Liver (tissue), 9 donors: ENCODE data around the gene CARMIL1. TPM values are rescaled to one million over a fixed set of nuclear protein-coding genes. Genes with fewer than 3 reads are reported as not detected.

Source experiments
- DNase-seq: peaks from one replicate; pipeline ENCODE4 v3.0.0-alpha.2; 2017; ENCODE audit warnings: low spot score
- H3K27ac ChIP-seq, 2 donors: one replicate each; pipeline ENCODE4 v1.7.0; 2013; ENCODE audit warnings: inconsistent platforms in 2 of 2, low read length in 2 of 2, control low read depth in 1 of 2, low read depth in 1 of 2, mild to moderate bottlenecking in 1 of 2
- H3K27me3 ChIP-seq, 4 donors: one replicate each; pipeline versions ENCODE4 v1.6.1 to v1.7.0; 2013; ENCODE audit warnings: low read length in 3 of 4, inconsistent platforms in 1 of 4, mild to moderate bottlenecking in 1 of 4, moderate library complexity in 1 of 4; ENCODE audit not compliant: control insufficient read depth in 4 of 4, insufficient read depth in 4 of 4
- H3K36me3 ChIP-seq, 4 donors: one replicate each; pipeline versions ENCODE4 v1.6.1 to v1.7.0; 2013; ENCODE audit warnings: low read length in 3 of 4, mild to moderate bottlenecking in 3 of 4, low read depth in 1 of 4, moderate library complexity in 1 of 4; ENCODE audit not compliant: control insufficient read depth in 4 of 4, insufficient read depth in 3 of 4
- H3K4me1 ChIP-seq, 4 donors: one replicate each; pipeline versions ENCODE4 v1.6.1 to v1.7.0; 2013; ENCODE audit warnings: low read length in 3 of 4, mild to moderate bottlenecking in 3 of 4, moderate library complexity in 1 of 4; ENCODE audit not compliant: control insufficient read depth in 4 of 4, insufficient read depth in 4 of 4
- H3K4me3 ChIP-seq, 3 donors: one replicate each; pipeline versions ENCODE4 v1.6.1 to v1.7.0; 2013; ENCODE audit warnings: low read length in 3 of 3, control low read depth in 1 of 3, low read depth in 1 of 3, mild to moderate bottlenecking in 1 of 3
- H3K9ac ChIP-seq, 2 donors: one replicate each; pipeline ENCODE4 v1.7.0; 2013; ENCODE audit warnings: low read length in 2 of 2, mild to moderate bottlenecking in 2 of 2, moderate library complexity in 2 of 2, control low read depth in 1 of 2, low read depth in 1 of 2
- H3K9me3 ChIP-seq, 4 donors: one replicate each; pipeline versions ENCODE4 v1.6.1 to v1.7.0; 2013; ENCODE audit warnings: low read length in 3 of 4; ENCODE audit not compliant: control insufficient read depth in 4 of 4
- EGR1 ChIP-seq, 2 donors: IDR thresholded peaks; 2 replicates each; pipeline ENCODE4 v1.6.1; 2016 to 2018; ENCODE audit warnings: antibody characterized with exemption in 2 of 2, low read depth in 2 of 2
- FOXA1 ChIP-seq: IDR thresholded peaks from 2 replicates; pipeline ENCODE4 v1.6.1; 2016; ENCODE audit warnings: antibody characterized with exemption
- FOXA2 ChIP-seq: IDR thresholded peaks from 2 replicates; pipeline ENCODE4 v1.6.1; 2016; ENCODE audit warnings: antibody characterized with exemption
- GABPA ChIP-seq, 2 donors: IDR thresholded peaks in 1 of 2; conservative IDR thresholded peaks in 1 of 2; 2 replicates each; pipeline ENCODE4 v1.6.1; 2016; ENCODE audit warnings: antibody characterized with exemption in 2 of 2, mild to moderate bottlenecking in 1 of 2, moderate library complexity in 1 of 2
- HNF4A ChIP-seq, 2 donors: conservative IDR thresholded peaks; 2 replicates each; pipeline ENCODE4 v1.6.1; 2016; ENCODE audit warnings: antibody characterized with exemption in 2 of 2, mild to moderate bottlenecking in 2 of 2
- HNF4G ChIP-seq: IDR thresholded peaks from 2 replicates; pipeline ENCODE4 v1.6.1; 2016; ENCODE audit warnings: antibody characterized with exemption
- JUND ChIP-seq, 2 donors: IDR thresholded peaks; 2 replicates each; pipeline ENCODE4 v1.6.1; 2016; ENCODE audit warnings: antibody characterized with exemption in 2 of 2
- NR2F2 ChIP-seq: IDR thresholded peaks from 2 replicates; pipeline ENCODE4 v1.6.1; 2016; ENCODE audit warnings: antibody characterized with exemption
- RAD21 ChIP-seq, 2 donors: IDR thresholded peaks; 2 replicates each; pipeline ENCODE4 v1.6.1; 2016; ENCODE audit warnings: antibody characterized with exemption in 2 of 2, mild to moderate bottlenecking in 2 of 2
- RXRA ChIP-seq, 2 donors: IDR thresholded peaks; 2 replicates each; pipeline ENCODE4 v1.6.1; 2017 to 2018; ENCODE audit warnings: antibody characterized with exemption in 2 of 2, mild to moderate bottlenecking in 1 of 2
- SP1 ChIP-seq: IDR thresholded peaks from 2 replicates; pipeline ENCODE4 v1.6.1; 2018; ENCODE audit warnings: antibody characterized with exemption, mild to moderate bottlenecking
- YY1 ChIP-seq: IDR thresholded peaks from 2 replicates; pipeline ENCODE4 v1.6.1; 2016; ENCODE audit warnings: antibody characterized with exemption, mild to moderate bottlenecking
- whole genome bisulfite sequencing: extraction: QIAGEN DNeasy Blood & Tissue Kit; methylation state at CpG from one replicate; pipeline ENCODE4 v1.1.7; 2013; 5-methylcytosine and 5-hydroxymethylcytosine counted together
- polyA plus RNA-seq, 2 donors: library from polyadenylated mRNA; stranded (reverse) in 1 of 2; unstranded in 1 of 2; fragments of 200-250 nt in 1 of 2; fragments of >200 nt in 1 of 2; fragmentation: Nextera tagmentation in 1 of 2; extraction: Ambion mirVana in 1 of 2; gene quantifications; one replicate each; pipeline versions ENCODE4 v1.2.1 to v1.2.3, GENCODE V29; 2013 to 2015
- total RNA-seq, 2 donors: library from RNA; depleted of rRNA; stranded (reverse); fragments of >200 nt; gene quantifications; one replicate each; pipeline ENCODE4 v1.2.3, GENCODE V29; 2014
- TF ChIP-seq, protein P1 (sequence below): IDR thresholded peaks from 2 replicates; pipeline ENCODE4 v1.6.1; 2016; ENCODE audit warnings: antibody characterized with exemption
- TF ChIP-seq, protein P2 (sequence below): IDR thresholded peaks from 2 replicates; pipeline ENCODE4 v1.6.1; 2016; ENCODE audit warnings: antibody characterized with exemption
- TF ChIP-seq, protein P3 (sequence below): fragments of 150-350 bp; IDR thresholded peaks from 2 replicates; pipeline ENCODE4 v1.5.1; 2017; ENCODE audit warnings: improper control_type of control experiment, low read depth, low read length; ENCODE audit not compliant: missing input control
- TF ChIP-seq, protein P4 (sequence below): IDR thresholded peaks from 2 replicates; pipeline ENCODE4 v1.6.1; 2016; ENCODE audit warnings: antibody characterized with exemption
- donor health status: healthy.
- donor health status: healthy.
- donor health status: healthy.
- donor health status: healthy.
- donor health status: healthy.

The CARMIL1 gene
- total and polyA plus RNA-seq, 4 donors: 1.4 to 9.5 (median 3.5) TPM

DNA sequence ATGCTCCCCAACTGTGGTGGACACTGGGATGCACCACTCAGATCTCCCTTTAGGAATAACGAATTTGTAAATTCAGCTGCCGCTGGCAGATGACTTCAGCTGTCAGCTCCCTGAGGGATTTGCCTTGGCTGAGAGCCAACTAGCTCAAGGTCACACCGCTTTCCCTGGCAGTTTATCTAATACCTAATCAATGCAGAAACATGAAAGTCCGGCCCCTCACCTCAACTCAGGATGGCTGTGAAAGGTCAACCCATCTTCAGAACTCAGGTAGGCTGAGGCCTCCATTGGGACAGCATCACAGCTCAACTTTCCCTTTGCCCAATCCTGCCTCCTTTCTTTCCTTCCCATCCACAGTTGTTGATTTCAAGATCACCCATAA, 350.0 kb downstream of the CARMIL1 start:
- H3K27me3 ChIP-seq: no peaks in the 10 kb centered on the region
- H3K4me1 ChIP-seq: peaks cover 0 to 6% (median 0%) of the 10 kb centered on the region in 4 donors
- DNase-seq: peak; percentile 44
- no peak for TF ChIP-seq GABPA (IDR thresholded peaks at IDR 0.05 in 1 of 2, conservative IDR thresholded peaks at IDR 0.05 in 1 of 2)
- TF ChIP-seq RAD21 (IDR thresholded peaks at IDR 0.05): no peak
- TF ChIP-seq YY1: no peak
- TF ChIP-seq HNF4A (conservative IDR thresholded peaks at IDR 0.05): no peak
- TF ChIP-seq EGR1 (IDR thresholded peaks at IDR 0.05; ENCODE audit: low read depth in 2 of 2): no peak
- no peak for TF ChIP-seq JUND (IDR thresholded peaks at IDR 0.05)
- TF ChIP-seq, protein P1, sequence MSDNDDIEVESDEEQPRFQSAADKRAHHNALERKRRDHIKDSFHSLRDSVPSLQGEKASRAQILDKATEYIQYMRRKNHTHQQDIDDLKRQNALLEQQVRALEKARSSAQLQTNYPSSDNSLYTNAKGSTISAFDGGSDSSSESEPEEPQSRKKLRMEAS: no peak
- TF ChIP-seq, protein P2, sequence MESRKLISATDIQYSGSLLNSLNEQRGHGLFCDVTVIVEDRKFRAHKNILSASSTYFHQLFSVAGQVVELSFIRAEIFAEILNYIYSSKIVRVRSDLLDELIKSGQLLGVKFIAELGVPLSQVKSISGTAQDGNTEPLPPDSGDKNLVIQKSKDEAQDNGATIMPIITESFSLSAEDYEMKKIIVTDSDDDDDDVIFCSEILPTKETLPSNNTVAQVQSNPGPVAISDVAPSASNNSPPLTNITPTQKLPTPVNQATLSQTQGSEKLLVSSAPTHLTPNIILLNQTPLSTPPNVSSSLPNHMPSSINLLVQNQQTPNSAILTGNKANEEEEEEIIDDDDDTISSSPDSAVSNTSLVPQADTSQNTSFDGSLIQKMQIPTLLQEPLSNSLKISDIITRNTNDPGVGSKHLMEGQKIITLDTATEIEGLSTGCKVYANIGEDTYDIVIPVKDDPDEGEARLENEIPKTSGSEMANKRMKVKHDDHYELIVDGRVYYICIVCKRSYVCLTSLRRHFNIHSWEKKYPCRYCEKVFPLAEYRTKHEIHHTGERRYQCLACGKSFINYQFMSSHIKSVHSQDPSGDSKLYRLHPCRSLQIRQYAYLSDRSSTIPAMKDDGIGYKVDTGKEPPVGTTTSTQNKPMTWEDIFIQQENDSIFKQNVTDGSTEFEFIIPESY: no peak
- TF ChIP-seq, protein P3, sequence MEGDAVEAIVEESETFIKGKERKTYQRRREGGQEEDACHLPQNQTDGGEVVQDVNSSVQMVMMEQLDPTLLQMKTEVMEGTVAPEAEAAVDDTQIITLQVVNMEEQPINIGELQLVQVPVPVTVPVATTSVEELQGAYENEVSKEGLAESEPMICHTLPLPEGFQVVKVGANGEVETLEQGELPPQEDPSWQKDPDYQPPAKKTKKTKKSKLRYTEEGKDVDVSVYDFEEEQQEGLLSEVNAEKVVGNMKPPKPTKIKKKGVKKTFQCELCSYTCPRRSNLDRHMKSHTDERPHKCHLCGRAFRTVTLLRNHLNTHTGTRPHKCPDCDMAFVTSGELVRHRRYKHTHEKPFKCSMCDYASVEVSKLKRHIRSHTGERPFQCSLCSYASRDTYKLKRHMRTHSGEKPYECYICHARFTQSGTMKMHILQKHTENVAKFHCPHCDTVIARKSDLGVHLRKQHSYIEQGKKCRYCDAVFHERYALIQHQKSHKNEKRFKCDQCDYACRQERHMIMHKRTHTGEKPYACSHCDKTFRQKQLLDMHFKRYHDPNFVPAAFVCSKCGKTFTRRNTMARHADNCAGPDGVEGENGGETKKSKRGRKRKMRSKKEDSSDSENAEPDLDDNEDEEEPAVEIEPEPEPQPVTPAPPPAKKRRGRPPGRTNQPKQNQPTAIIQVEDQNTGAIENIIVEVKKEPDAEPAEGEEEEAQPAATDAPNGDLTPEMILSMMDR: no peak
- no peak for TF ChIP-seq FOXA1
- no peak for TF ChIP-seq NR2F2
- no peak for TF ChIP-seq RXRA (IDR thresholded peaks at IDR 0.05)
- no peaks in the 10 kb centered on the region for H3K36me3 ChIP-seq
- no peak overlapping the region for H3K27ac ChIP-seq
- H3K9me3 ChIP-seq: no peaks in the 10 kb centered on the region
- WGBS: 30% methylated on average over 4 of the region's 4 CpGs
- no peak overlapping the region for H3K9ac ChIP-seq
- H3K4me3 ChIP-seq: no peak overlapping the region

DNA sequence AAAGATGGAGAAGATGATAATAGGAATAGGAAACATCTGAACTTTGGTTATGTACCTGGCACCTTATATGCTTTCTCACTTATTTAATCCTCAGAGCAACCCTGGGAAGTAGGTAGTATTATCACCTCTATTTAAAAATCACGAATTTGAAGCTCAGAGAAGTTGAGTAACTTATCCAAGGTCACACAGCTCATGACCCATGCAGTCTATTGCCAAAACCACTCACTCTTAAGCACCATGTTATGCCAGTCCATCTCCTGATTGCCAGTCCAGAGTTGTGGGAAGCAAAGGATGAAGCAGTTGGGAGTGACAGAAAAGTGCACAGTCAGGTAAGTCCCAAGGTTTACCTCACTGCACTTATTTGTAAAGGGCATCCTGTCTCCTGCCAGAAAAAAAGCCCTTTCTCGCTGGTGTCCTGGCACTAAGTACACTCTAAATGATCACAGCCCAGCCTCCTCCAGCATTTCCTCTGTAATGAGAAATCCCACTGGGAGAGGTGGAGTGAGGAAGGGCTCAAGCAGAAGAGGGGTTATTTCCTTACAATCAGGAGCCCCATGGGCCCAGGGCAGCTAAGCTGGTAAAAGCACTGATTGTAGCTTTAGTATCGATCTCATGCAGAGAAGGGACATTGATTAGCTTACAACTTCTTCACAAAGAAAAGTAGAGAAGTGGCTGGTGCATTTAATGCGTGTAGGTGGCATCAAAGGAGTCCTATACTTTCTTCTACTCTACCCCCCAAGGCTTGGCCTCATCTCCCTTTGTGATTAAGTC, 351.5 kb downstream of the CARMIL1 start:
- TF ChIP-seq FOXA2 (no peak), JUND (IDR thresholded peaks at IDR 0.05) (no peak), RAD21 (IDR thresholded peaks at IDR 0.05) (no peak), HNF4A (conservative IDR thresholded peaks at IDR 0.05) (no peak), YY1 (no peak)
- Histone ChIP-seq H3K36me3 (no peaks in the 10 kb centered on the region), H3K27me3 (no peaks in the 10 kb centered on the region), H3K9me3 (no peaks in the 10 kb centered on the region), H3K4me3 (no peak overlapping the region), H3K27ac (no peak overlapping the region), H3K4me1 (peaks cover 0 to 6% (median 0%) of the 10 kb centered on the region in 4 donors), H3K9ac (no peak overlapping the region)
- DNase-seq: no peak
- WGBS: 78% methylated on average over 4 of the region's 4 CpGs

DNA sequence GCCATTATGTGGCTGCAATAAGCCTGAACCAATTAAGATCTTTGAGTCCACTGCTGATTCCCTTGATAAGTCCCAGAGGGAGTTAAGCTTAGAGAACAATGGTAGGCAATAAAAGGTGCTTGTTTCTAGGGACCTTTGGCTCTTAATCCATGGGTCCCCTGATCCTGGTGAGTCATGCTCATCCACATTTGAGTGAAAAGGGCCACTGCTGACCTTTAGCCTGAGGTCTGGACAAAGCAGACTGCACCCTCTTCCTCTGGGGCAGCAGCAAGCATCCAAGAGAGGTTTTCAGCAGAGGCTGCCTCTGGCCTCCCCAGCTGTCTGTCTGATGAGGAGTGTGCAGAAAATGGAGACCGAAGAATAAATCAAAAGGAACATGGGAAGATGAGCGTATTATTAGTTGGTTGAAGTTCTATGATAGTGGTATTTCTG, 356.7 kb downstream of the CARMIL1 start:
- Histone ChIP-seq H3K4me3 (no peak overlapping the region), H3K27ac (no peak overlapping the region), H3K9ac (no peak overlapping the region), H3K36me3 (no peaks in the 10 kb centered on the region), H3K4me1 (no peaks in the 10 kb centered on the region), H3K27me3 (no peaks in the 10 kb centered on the region), H3K9me3 (no peaks in the 10 kb centered on the region)
- DNase-seq: no peak
- WGBS: 94% methylated on average over 2 of the region's 2 CpGs
- TF ChIP-seq, protein P3: no peak
- TF ChIP-seq RXRA (IDR thresholded peaks at IDR 0.05): no peak
- no peak for TF ChIP-seq SP1
- TF ChIP-seq HNF4G: no peak
- TF ChIP-seq HNF4A (conservative IDR thresholded peaks at IDR 0.05): no peak
- TF ChIP-seq YY1: no peak
- TF ChIP-seq, protein P1: no peak
- TF ChIP-seq, protein P4, sequence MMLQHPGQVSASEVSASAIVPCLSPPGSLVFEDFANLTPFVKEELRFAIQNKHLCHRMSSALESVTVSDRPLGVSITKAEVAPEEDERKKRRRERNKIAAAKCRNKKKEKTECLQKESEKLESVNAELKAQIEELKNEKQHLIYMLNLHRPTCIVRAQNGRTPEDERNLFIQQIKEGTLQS: no peak
- TF ChIP-seq EGR1 (IDR thresholded peaks at IDR 0.05; ENCODE audit: low read depth in 2 of 2): no peak
- TF ChIP-seq RAD21 (IDR thresholded peaks at IDR 0.05): no peak
- TF ChIP-seq FOXA2: no peak
- TF ChIP-seq NR2F2: no peak
